CD14-positive monocyte (primary cell): ENCODE results near the gene RIPOR3. TPM values are rescaled to one million over a fixed set of nuclear protein-coding genes. Genes with fewer than 3 reads are reported as not detected.

Experiments
- DNase-seq, 3 donors: peaks; one replicate each; pipeline ENCODE4 v3.0.0-alpha.2; 2011 to 2022
- H2AFZ ChIP-seq: 2 replicates; pipeline ENCODE4 v1.6.0; 2012; ENCODE audit warnings: mild to moderate bottlenecking, low read depth, low read length, inconsistent platforms; ENCODE audit not compliant: insufficient read depth, poor library complexity, severe bottlenecking
- H3K27ac ChIP-seq, 2 donors: 1 replicate in 1 of 2; 2 replicates in 1 of 2; pipeline ENCODE4 v1.5.1; 2012 to 2013; ENCODE audit warnings: low read length in 2 of 2, control low read depth in 1 of 2, inconsistent platforms in 1 of 2, low read depth in 1 of 2, mild to moderate bottlenecking in 1 of 2
- H3K27me3 ChIP-seq, 2 donors: one replicate each; pipeline versions ENCODE4 v1.6.0 to v1.6.1; 2011 to 2013; ENCODE audit warnings: low read length in 2 of 2; ENCODE audit not compliant: control insufficient read depth in 2 of 2, insufficient read depth in 2 of 2
- H3K36me3 ChIP-seq, 2 donors: replicated peaks in 1 of 2; 1 replicate in 1 of 2; 2 replicates in 1 of 2; pipeline versions ENCODE4 v1.5.1 to v1.6.1; 2012 to 2013; ENCODE audit warnings: low read length in 2 of 2, control low read depth in 1 of 2, inconsistent platforms in 1 of 2, mild to moderate bottlenecking in 1 of 2; ENCODE audit not compliant: insufficient read depth in 2 of 2, control insufficient read depth in 1 of 2
- H3K4me1 ChIP-seq, 2 donors: 1 replicate in 1 of 2; 2 replicates in 1 of 2; pipeline versions ENCODE4 v1.5.1 to v1.6.1; 2012 to 2013; ENCODE audit warnings: low read length in 2 of 2, control low read depth in 1 of 2, inconsistent platforms in 1 of 2, mild to moderate bottlenecking in 1 of 2, moderate library complexity in 1 of 2; ENCODE audit not compliant: insufficient read depth in 2 of 2, control insufficient read depth in 1 of 2
- H3K4me2 ChIP-seq: replicated peaks from 2 replicates; pipeline ENCODE3; 2012; ENCODE audit warnings: low read length, moderate library complexity, mild to moderate bottlenecking; ENCODE audit not compliant: poor library complexity, severe bottlenecking; ENCODE audit errors: extremely low read depth
- H3K4me3 ChIP-seq, 3 experiments: fragments of 200-600 bp in 1 of 3; sonication (generic) in 1 of 3; replicated peaks in 1 of 3; 1 replicate in 2 of 3; 2 replicates in 1 of 3; pipeline ENCODE4 v1.5.1; 2011 to 2013; ENCODE audit warnings: low read length in 3 of 3, mild to moderate bottlenecking in 3 of 3, control low read depth in 2 of 3, low read depth in 2 of 3, inconsistent platforms in 1 of 3, moderate library complexity in 1 of 3
- H3K79me2 ChIP-seq: 2 replicates; pipeline ENCODE4 v1.6.0; 2012; ENCODE audit warnings: mild to moderate bottlenecking, control low read depth, inconsistent platforms, low read length, moderate library complexity; ENCODE audit not compliant: insufficient read depth
- H3K9ac ChIP-seq: 2 replicates; pipeline ENCODE4 v1.6.0; 2017; ENCODE audit warnings: low read length, mild to moderate bottlenecking; ENCODE audit not compliant: insufficient read depth, poor library complexity, severe bottlenecking
- H3K9me3 ChIP-seq, 2 donors: replicated peaks in 1 of 2; 1 replicate in 1 of 2; 2 replicates in 1 of 2; pipeline versions ENCODE4 v1.5.1 to v1.6.1; 2012 to 2013; ENCODE audit warnings: low read length in 2 of 2, control low read depth in 1 of 2; ENCODE audit not compliant: control insufficient read depth in 1 of 2, insufficient read depth in 1 of 2
- H4K20me1 ChIP-seq: 2 replicates; pipeline ENCODE4 v1.6.0; 2012; ENCODE audit warnings: mild to moderate bottlenecking, low read length, control low read depth, moderate library complexity; ENCODE audit not compliant: insufficient read depth
- H3K27ac Mint-ChIP-seq, 7 donors: one replicate each; pipeline ENCODE4 v1.8.0; 2020; ENCODE audit warnings: mild to moderate bottlenecking in 7 of 7, mixed read lengths in 7 of 7, moderate library complexity in 6 of 7, inconsistent platforms in 2 of 7
- H3K27me3 Mint-ChIP-seq, 3 donors: one replicate each; pipeline ENCODE4 v1.8.0; 2021 to 2022; ENCODE audit warnings: low read depth in 3 of 3, mild to moderate bottlenecking in 3 of 3, mixed read lengths in 3 of 3, moderate library complexity in 3 of 3, inconsistent platforms in 1 of 3
- H3K36me3 Mint-ChIP-seq, 2 donors: one replicate each; pipeline ENCODE4 v1.8.0; 2020; ENCODE audit warnings: mixed read lengths in 2 of 2, inconsistent platforms in 1 of 2, mild to moderate bottlenecking in 1 of 2
- H3K4me1 Mint-ChIP-seq: one replicate; pipeline ENCODE4 v1.8.0; 2020; ENCODE audit warnings: mild to moderate bottlenecking, mixed read lengths
- H3K4me3 Mint-ChIP-seq, 2 donors: one replicate each; pipeline ENCODE4 v1.8.0; 2020; ENCODE audit warnings: mild to moderate bottlenecking in 2 of 2, mixed read lengths in 2 of 2, moderate library complexity in 1 of 2
- H3K9me3 Mint-ChIP-seq, 7 donors: one replicate each; pipeline ENCODE4 v1.8.0; 2020 to 2022; ENCODE audit warnings: mixed read lengths in 7 of 7, mild to moderate bottlenecking in 6 of 7, moderate library complexity in 6 of 7, inconsistent platforms in 2 of 7
- CTCF ChIP-seq: fragments of 200-600 bp; IDR thresholded peaks from one replicate; pipeline ENCODE4 v1.8.0; 2022; ENCODE audit warnings: antibody characterized with exemption, mild to moderate bottlenecking
- WGBS: methylation state at CpG from one replicate; pipeline ENCODE4 v1.1.5; 2013; ENCODE audit warnings: missing lambda C conversion rate; ENCODE audit not compliant: insufficient coverage; 5-methylcytosine and 5-hydroxymethylcytosine counted together
- intact Hi-C, 2 donors: fragments of 100-400 bp; cut with micrococcal nuclease; formaldehyde crosslinking; loops; one replicate each; pipeline versions ENCODE4 v1.15.0 to v1.15.1; 2023
- polyA plus RNA-seq, 3 donors: library from polyadenylated mRNA; depleted of rRNA in 1 of 3; unstranded in 2 of 3; stranded (reverse) in 1 of 3; fragments of 300-500 nt in 2 of 3; fragments of >200 nt in 1 of 3; fragmentation: Illumina TruSeq in 2 of 3; gene quantifications; 1 replicate in 2 of 3; 2 replicates in 1 of 3; pipeline ENCODE4 v1.2.3, GENCODE V29; 2012 to 2021

The RIPOR3 gene
- polyA plus RNA-seq, 3 donors: not detected

DNA sequence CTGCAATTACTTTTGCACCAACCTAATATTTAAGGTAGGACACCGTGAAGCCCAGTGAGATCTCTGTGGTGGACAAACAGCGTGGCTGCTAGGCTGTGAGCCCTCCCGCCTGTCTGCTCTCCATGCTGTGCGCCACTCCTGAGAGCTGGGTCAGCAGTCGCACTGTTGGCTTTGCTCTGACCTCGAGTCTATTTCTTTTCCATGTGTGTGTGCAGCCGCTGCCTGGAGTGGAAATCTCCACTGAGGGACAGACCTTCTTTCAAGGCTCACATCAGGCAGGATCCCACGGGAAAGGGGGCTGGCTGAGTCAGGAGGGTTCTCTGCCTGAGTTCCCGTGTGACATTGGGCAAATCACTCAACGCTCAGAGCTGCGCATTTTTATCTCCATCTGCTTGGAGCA is 27.1 kb downstream of the RIPOR3 start:
- intact Hi-C loops: no loop called here
- WGBS: 94% methylated on average over 11 of the region's 11 CpGs
- H3K27ac Mint-ChIP-seq: no peak overlapping the region

DNA sequence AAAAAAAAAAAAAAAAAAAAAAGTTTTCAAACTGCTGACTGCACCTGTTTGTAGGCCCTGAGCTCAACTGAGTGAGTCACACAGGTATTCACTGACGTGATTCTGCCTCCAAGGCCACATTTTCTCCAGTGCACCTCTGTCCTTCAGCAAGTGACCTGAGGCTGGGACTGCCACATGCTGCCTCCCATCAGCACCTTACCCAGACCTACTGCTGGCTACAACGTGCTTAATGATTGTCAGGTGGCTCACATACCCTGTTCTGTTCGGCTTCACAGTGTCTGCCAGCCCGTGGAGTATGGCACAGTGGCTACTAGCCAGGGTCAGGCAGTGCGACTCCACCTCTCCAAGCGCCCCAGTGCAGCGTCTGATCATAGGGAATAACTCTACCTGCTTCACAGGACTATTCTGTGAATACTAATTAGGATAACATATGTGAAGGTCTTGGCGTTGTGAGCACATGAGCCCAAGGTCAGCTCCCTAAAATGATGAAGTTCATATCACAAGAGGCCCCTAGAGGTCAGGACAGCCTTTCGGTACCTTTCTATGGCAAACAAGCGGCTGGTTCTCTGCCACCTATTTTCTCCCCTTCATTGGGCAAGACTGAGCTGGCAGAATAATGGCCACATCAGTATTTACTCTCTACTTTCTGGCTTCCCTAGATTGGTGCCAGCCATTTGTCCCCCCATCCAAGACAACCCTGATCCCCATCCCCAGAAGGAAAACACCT is 28.1 kb downstream of the RIPOR3 start:
- Histone ChIP-seq H3K27me3 (no peaks in the 10 kb centered on the region), H3K79me2 (no peaks in the 10 kb centered on the region), H3K9ac (no peak overlapping the region), H3K4me1 (no peaks in the 10 kb centered on the region), H3K4me2 (no peak overlapping the region), H3K36me3 (no peaks in the 10 kb centered on the region), H4K20me1 (no peaks in the 10 kb centered on the region), H3K9me3 (no peaks in the 10 kb centered on the region), H3K27ac (no peak overlapping the region), H3K4me3 (no peak overlapping the region), H2AFZ (no peak overlapping the region)
- no peak overlapping the region for H3K27ac Mint-ChIP-seq
- intact Hi-C loops: no loop called here
- H3K9me3 Mint-ChIP-seq: no peaks in the 10 kb centered on the region
- TF ChIP-seq CTCF: no peak
- DNase-seq: no peak
- H3K27me3 Mint-ChIP-seq: peaks cover 2 to 5% (median 3%) of the 10 kb centered on the region in 3 donors
- H3K4me1 Mint-ChIP-seq: peaks cover 5% of the 10 kb centered on the region
- no peaks in the 10 kb centered on the region for H3K36me3 Mint-ChIP-seq
- 84% methylated on average over 7 of the region's 10 CpGs for WGBS
- no peak overlapping the region for H3K4me3 Mint-ChIP-seq

More for the DNA sequence above, 27.1 kb downstream of the RIPOR3 start:
- H3K9me3 ChIP-seq: no peaks in the 10 kb centered on the region
- no peaks in the 10 kb centered on the region for H3K4me1 ChIP-seq
- peaks cover 5% of the 10 kb centered on the region for H3K4me1 Mint-ChIP-seq
- peaks cover 2 to 5% (median 3%) of the 10 kb centered on the region in 3 donors for H3K27me3 Mint-ChIP-seq
- no peak for DNase-seq
- no peak overlapping the region for H3K4me3 ChIP-seq
- no peak overlapping the region for H2AFZ ChIP-seq
- no peaks in the 10 kb centered on the region for H3K79me2 ChIP-seq
- no peak overlapping the region for H3K9ac ChIP-seq
- H3K4me3 Mint-ChIP-seq: no peak overlapping the region
- no peaks in the 10 kb centered on the region for H3K36me3 ChIP-seq
- no peak overlapping the region for H3K4me2 ChIP-seq
- no peaks in the 10 kb centered on the region for H4K20me1 ChIP-seq
- no peaks in the 10 kb centered on the region for H3K9me3 Mint-ChIP-seq
- H3K27me3 ChIP-seq: no peaks in the 10 kb centered on the region
- no peak for TF ChIP-seq CTCF
- H3K36me3 Mint-ChIP-seq: no peaks in the 10 kb centered on the region
- H3K27ac ChIP-seq: no peak overlapping the region
